HG03135 (cell line): ENCODE data around the gene GRIN3A.
"Not testable (repeated sequence)": the region's sequence is repeated elsewhere in the genome, so short reads cannot be mapped to it uniquely, and the experiment has no call there.

Experiments used
- ATAC-seq: cut with Tn5 transposase; IDR thresholded peaks from one replicate; pipeline ENCODE4 v1.9.1; 2021; ENCODE audit warnings: mild to moderate bottlenecking, moderate library complexity; ENCODE audit not compliant: unreplicated experiment

The GRIN3A gene

DNA sequence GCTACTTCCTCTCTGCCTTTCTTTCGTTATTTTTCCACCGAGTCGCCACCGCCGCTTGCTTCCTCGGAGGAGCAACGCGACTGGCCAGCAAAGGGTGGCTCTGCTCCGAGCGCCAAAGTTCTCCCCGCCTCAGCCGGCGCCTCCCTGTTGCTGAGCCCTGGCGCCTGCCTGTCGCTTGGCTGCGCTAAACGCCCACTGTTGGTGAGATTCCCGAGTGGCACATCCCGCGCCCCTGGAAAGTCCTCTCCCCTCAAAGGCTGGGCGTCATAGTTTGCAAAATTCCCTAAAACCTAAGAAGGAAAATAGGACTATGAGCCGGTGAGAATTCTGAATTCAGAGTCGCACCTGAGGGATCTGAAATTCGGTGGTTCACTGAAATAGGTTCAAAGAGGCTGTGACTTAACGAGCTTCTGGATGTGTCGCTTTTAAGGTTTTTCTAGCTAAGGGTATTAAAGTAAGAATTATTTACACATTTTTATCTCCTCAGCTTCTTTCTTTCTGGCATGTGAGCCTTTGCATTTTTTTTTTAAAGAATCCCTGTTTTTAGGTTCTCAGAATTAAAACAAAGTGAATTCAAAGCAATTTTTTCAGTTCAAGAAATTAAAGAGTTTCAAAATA lies at the start of gene GRIN3A:
Gene GRIN3A, minus strand, starts transcription at position 82 of the 618 bp plus-strand sequence. CDS start 668 bp downstream, outside the sequence.
- no peak for ATAC-seq

DNA sequence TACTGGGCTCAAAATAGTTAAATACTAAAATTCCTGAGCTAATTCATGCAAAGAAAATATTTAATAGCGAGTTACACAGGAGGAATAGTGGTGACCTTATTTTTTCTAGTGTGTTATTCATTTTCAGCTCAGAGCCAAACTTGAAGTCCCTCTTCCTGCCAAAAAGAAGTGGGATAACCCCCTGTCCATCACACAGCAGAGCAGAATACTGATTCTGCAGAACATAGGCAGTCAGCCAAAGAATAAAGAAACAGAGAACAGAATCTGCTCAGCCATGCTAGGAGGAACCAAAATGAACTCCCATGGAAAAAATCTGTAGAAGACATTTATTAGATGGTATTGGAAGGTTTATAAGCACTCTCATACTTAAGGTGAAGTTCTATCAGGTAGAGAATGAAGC lies 49.4 kb upstream of the GRIN3A start:
- no peak for ATAC-seq

DNA sequence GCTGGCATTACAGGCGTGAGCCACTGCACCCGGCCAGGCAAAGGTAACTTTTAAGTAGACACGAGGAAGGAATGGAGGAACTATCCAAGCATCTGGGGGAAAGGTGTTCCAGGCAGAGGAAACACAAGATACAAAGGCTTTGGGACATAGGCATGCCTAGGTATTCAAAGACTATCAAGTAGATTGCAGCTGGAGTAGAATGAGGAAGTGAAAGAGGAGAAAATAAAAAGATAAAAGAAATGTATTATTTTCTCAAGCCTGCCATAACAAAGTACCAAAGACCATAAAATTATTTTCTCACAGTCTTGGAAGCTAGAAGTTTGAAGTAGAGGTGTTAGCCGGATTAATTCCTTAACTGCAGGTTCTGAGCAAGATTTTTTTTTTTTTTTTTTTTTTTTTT lies 39.9 kb upstream of the GRIN3A start:
- no peak for ATAC-seq

DNA sequence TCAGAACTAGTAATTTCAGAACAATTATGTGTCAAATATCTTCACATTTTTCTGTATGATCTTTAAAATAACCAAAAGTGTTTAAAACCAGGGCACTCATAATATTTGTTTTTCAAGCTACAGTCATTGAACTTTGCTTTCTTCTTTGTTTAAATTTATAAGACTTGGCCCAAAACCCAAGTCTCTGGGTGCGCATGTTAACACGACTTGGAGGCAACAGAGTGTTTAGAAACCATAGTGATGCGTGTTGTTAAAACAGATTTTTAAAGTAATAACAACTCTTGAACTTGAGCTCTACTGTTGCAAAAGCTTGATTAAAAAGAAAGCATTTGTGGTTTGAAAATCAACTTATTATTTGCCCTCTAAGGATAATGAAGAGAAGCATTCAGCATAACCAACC lies 26.0 kb upstream of the GRIN3A start:
- no peak for ATAC-seq

DNA sequence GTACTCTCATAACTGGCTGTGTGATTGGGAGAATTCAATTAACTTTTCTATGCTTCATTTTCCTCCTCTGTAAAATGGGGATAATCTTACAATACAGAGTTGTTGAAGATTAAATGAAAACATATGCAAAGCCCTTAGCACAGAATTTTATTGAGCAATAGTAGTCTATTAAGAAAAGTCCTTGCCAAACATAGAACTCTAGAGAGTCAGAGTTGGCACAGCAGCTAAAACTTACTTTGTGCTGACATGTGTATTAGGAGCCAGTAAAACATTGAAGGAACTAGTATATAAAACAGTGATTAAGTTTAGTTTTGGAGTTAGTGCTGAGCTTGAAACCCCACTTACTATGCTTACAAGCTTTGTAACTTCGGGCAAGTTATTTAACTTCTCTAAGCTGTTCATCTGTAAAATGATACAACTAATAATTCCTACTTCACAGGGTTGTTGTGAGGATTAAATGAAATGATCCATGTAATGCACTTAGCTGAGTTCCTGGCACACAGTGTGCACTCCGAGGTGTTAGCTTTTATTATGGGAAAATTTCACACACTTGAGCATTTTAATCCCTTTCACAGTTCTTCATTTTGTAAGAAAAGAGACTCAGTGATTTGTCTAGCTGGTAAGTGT lies 20.0 kb upstream of the GRIN3A start:
- no peak for ATAC-seq

- no peak for ATAC-seq
Measured at GRCh38 chr9:101753716-101754115, 15.3 kb upstream of the GRIN3A start.

GRCh38 chr9:101751895-101752294 lies 13.4 kb upstream of the GRIN3A start:
- no peak for ATAC-seq

GRCh38 chr9:101739311-101739710 lies 864 bp upstream of the GRIN3A start:
- ATAC-seq: no peak

DNA sequence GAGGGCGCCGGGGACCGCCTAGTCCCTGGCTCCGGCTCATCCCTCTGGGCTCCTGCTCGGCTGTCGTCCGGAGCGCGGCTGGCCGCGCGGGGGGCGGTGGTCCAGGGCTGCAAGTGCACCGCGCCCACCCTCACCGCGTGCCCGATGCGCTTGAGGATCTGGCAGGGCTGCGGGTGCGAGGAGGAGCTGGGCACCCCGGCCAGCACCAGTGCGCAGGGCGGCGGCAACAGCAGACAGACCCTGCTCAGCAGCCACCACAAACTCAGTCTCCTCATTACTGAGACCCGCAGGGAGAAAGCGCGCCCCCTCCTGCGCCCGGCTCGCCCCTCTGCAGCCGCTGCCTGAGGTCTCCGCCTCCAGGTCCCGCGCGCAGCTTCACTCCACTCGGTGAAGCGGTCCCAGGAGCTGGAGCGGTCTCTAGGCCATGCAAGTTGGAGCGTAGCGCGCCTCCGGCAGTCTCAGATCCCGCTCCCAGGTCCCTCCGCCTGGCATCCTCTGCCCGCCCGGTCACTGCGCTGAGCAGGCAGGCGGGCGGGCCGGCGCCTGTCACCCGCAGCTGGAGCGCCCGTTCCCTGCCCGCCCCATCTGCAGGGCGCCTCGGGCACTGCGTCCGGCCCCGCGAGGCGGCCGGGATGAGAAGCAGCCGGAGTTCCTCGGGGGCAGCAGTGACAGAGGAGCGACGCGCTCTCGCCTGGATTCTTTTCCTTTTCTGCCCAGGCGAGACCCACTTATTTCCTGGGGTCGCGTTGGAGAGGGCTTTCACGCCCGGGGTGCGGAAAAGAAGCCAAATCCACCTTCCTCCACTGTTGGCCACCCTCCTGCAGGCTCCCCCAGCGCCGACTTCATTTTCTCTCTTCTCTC lies 512 bp downstream of the GRIN3A start:
- no peak for ATAC-seq

- ATAC-seq: no peak
Measured at GRCh38 chr9:101737165-101737704, 1.2 kb downstream of the GRIN3A start.

- ATAC-seq: no peak
Measured at GRCh38 chr9:101736717-101737116, 1.7 kb downstream of the GRIN3A start.

DNA sequence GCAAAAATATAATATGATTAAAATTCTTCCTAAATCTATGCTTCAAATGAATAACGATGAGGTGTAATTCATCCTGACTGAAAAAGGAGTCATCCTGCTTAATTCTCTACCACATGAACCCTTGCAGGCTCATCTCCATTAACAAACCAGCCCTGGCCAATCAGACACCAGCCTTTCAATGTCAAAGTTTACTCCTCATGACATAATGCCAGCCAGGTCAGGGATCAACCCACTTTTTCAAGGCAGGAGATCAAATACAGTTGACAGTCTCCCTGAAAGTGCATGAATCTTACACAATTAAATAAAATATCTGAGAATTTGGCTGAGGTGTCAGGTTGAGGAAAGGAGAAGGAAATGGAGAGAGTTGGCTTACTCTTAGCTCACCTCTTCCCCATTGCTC lies 7.0 kb downstream of the GRIN3A start:
- ATAC-seq: no peak

DNA sequence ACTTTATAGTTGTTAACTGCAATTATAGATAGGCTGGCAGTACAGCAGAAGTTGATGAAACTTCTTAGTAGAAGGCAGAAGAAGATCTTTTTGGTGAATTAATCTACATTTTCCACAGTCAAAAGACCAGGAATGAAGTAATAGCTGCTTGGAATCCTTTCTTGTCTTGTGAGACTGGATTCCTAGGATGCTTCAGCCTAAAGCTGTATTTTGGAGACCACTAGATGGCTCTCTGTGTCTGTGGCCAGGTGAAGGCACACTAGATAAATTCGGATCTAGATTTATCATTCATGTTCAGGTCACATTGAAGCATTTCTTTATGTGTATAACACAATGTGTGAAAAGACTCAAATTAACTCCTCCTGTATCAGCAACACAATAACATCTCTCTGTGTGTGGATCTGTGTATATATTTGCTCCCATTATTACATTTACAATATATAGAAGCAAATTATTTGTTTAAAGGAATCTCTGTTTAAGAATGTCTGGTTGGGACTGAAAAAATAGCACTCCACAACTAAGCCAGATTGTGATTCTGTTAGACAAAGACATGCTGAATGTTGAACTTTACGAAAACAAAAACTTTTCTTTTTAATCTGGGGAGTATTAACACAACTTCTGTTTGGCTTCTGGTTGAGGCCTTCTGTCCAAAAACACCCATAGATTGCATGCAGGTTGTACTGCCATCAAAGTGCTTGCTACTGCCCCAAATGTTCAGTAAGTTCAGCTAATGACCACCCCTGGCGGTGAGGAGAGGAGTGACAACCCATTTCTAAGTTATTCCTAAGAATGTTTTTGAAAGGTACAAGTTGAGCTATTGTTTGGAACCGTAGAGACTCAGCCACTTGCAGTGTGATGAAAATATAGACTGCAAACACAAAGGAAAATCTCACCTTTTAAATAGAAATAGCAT lies 10.6 kb downstream of the GRIN3A start:
- ATAC-seq: peak; percentile 83

GRCh38 chr9:101724271-101724670 lies 14.2 kb downstream of the GRIN3A start:
- not testable (repeated sequence) for ATAC-seq

DNA sequence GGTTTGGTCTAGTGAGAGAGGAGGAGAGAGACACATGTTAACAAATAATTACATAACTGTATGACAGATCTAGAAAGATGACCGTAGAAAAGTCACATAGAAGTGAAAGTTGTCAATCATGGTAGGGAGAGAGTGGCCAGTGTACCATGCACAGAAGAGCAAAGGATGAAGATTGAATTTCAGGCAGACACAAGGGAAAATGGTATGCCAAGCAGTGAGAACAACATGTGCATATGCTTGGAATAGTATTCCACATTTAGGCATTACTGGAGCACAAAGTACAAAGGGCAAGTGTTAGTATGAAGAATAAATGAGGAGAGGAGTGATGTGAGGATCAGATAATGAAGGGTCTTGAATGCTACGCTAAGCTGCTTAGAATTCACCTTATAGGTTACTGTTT lies 20.3 kb downstream of the GRIN3A start:
- ATAC-seq: no peak

DNA sequence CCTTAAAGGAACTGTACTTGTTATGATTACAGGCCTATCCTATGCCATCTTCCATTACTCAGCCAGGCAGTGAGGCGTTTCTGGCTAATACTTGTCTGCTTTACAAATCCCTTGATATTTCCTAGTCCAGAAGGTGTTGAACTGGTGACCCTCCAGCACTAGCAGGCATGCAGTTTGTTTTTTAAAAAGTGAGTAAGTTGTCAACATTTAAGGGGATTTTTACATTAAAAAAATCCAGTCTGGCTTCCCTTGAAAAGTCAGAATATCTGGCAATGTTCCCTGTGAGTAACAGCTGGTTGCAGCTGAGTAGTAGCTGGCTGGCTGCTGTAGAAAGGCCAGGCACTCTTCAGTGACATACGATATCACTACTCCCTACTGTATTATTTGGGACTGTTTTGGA lies 21.8 kb downstream of the GRIN3A start:
- no peak for ATAC-seq

DNA sequence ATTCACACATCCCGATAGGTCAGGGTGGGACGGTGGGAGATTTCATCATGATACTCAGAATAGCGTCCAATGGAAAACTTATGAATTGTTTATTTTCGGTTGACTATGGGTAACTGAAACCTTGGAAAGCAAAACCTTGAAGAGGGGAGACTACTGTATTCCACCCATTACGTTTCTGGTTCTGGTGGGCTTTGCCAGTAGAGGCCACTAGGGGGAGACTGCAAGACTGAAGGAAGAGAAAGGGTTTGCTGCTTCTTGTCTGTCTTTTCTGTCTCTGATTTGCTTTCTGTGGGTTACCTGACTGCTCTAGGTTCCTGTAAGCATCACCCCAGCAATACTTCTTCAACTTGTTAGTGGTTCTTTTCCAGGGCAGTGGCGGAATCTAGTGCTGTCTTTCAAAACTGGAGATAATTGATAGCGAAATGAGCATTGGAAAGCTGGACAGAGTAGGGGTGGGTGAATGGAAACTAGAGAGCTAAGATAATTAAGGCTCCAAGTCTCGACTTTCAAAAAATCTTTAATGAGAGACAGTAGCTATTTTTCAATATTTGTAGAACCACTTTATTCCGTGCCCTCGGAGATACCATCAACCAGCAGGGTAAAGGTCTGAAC lies 27.0 kb downstream of the GRIN3A start:
- no peak for ATAC-seq

DNA sequence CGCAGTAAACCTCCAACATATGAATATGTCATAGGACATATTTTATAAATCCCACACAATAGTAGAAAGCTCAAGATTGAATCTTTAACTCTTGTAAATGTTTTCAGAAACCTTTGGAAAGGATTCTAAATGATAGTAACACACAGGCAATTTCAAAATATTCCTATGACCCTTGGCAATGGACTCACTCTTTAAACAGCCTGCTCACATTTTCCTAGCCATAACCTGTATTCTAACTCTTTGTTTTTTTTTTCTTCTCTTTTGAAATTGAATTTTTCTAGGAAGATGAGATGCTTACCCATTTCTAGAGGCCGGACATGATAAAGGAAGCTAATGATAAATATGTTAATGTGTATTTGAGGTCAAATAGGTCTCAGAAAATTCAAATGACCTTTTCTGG lies 29.6 kb downstream of the GRIN3A start:
- ATAC-seq: no peak

DNA sequence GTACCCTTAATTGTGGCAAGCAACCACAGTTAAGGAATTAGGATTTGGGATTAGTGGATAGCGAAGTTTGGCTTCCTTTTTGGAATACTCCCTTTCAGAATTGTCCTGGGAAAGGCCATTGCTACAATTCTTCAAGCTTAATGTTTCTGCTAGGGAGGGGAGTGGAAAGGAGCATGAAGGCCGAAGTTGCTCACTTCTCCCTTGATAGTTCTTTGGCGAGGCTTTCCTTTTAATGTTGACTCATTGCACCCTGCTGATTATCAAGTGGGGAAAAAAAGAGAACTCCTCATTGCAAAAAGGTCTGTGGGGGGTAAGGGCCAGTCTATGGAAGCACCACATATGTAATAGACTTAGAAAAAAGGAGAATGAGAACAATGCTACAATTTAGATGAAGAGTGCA lies 30.7 kb downstream of the GRIN3A start:
- no peak for ATAC-seq

DNA sequence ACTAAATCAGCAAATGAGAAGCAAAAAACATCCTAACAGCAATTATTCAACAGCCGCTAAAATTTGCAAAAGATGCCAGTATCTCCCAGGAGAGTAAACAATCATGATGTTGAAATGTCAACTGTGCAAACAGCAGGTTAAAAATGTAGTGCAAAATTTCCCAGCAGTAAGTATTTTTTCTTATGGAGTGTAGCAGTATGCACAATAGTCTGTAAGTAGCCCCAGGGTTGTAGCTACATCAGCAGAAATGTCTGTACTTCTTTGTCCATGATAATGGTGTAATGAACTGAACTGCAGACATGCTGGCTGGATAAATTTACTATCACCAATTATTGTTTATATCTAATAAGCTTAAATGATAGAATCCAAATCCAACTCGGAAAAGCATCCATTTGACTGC lies 31.4 kb downstream of the GRIN3A start:
- ATAC-seq: no peak
